HepG2 (cell line): ENCODE measurements around the gene AK2. TPM values are rescaled to one million over a fixed set of nuclear protein-coding genes. Genes with fewer than 3 reads are reported as not detected.

Source experiments
- CERS6 ChIP-seq: sonication (generic); formaldehyde crosslinking; IDR thresholded peaks from 2 replicates; pipeline ENCODE4 v1.5.0; 2020; ENCODE audit warnings: missing genetic modification reagents
- DDIT3 ChIP-seq: sonication (generic); formaldehyde crosslinking; IDR thresholded peaks from 2 replicates; pipeline ENCODE4 v1.4.0; 2020; ENCODE audit warnings: mild to moderate bottlenecking, missing genetic modification reagents
- DNMT1 ChIP-seq: sonication (generic); formaldehyde crosslinking; IDR thresholded peaks from 2 replicates; pipeline ENCODE4 v1.5.1; 2020; ENCODE audit warnings: mild to moderate bottlenecking, missing genetic modification reagents
- GTF2F1 ChIP-seq: fragments of 150-350 bp; IDR thresholded peaks from 2 replicates; pipeline ENCODE4 v1.6.1; 2014; ENCODE audit warnings: low read length
- IKZF5 ChIP-seq: IDR thresholded peaks from 2 replicates; pipeline ENCODE4 v1.6.1; 2018; ENCODE audit warnings: missing genetic modification reagents, mild to moderate bottlenecking, missing compliant biosample characterization
- KIAA2018 ChIP-seq: sonication (generic); formaldehyde crosslinking; IDR thresholded peaks from 2 replicates; pipeline ENCODE4 v1.5.0; 2020; ENCODE audit warnings: mild to moderate bottlenecking, missing genetic modification reagents, borderline replicate concordance
- MTF2 ChIP-seq: sonication (generic); formaldehyde crosslinking; IDR thresholded peaks from 2 replicates; pipeline ENCODE4 v1.5.0; 2020; ENCODE audit warnings: missing genetic modification reagents, borderline replicate concordance
- NFKB2 ChIP-seq: sonication (generic); formaldehyde crosslinking; IDR thresholded peaks from 2 replicates; pipeline ENCODE4 v1.4.0; 2020; ENCODE audit warnings: missing genetic modification reagents, borderline replicate concordance
- NONO ChIP-seq, 2 experiments: fragments of 450-650 bp in 1 of 2; sonication (generic) in 1 of 2; formaldehyde crosslinking in 1 of 2; IDR thresholded peaks in 1 of 2; conservative IDR thresholded peaks in 1 of 2; 2 replicates each; pipeline versions ENCODE4 v1.6.1 to v1.8.0; 2017 to 2022; ENCODE audit warnings: mild to moderate bottlenecking in 1 of 2, missing genetic modification reagents in 1 of 2, moderate library complexity in 1 of 2
- SIN3B ChIP-seq: fragments of 150-350 bp; IDR thresholded peaks from 2 replicates; pipeline ENCODE4 v1.6.1; 2014; ENCODE audit warnings: low read length
- SMC3 ChIP-seq: IDR thresholded peaks from 2 replicates; pipeline ENCODE4 v1.6.1; 2011; ENCODE audit warnings: low read length, improper control_type of control experiment
- SUZ12 ChIP-seq: fragments of 150-350 bp; IDR thresholded peaks from 2 replicates; pipeline ENCODE4 v1.6.1; 2014; ENCODE audit warnings: low read depth, low read length
- ZBTB20 ChIP-seq: sonication (generic); formaldehyde crosslinking; IDR thresholded peaks from 2 replicates; pipeline ENCODE4 v1.8.1; 2023; ENCODE audit warnings: missing genetic modification reagents, low read depth, mild to moderate bottlenecking, borderline replicate concordance
- ZEB1 ChIP-seq: IDR thresholded peaks from 2 replicates; pipeline ENCODE4 v1.6.1; 2012; ENCODE audit warnings: mild to moderate bottlenecking, low read depth, inconsistent platforms; ENCODE audit not compliant: insufficient replicate concordance
- ZFY ChIP-seq: sonication (generic); formaldehyde crosslinking; IDR thresholded peaks from 2 replicates; pipeline ENCODE4 v1.4.0; 2020; ENCODE audit warnings: missing genetic modification reagents
- ZNF317 ChIP-seq: sonication (generic); formaldehyde crosslinking; IDR thresholded peaks from 2 replicates; pipeline ENCODE4 v1.5.0; 2020; ENCODE audit warnings: mild to moderate bottlenecking, missing genetic modification reagents
- ZNF501 ChIP-seq: sonication (generic); formaldehyde crosslinking; IDR thresholded peaks from 2 replicates; pipeline ENCODE4 v1.5.1; 2020; ENCODE audit warnings: mild to moderate bottlenecking, moderate library complexity, missing genetic modification reagents
- ZNF644 ChIP-seq: IDR thresholded peaks from 2 replicates; pipeline ENCODE4 v1.6.1; 2016; ENCODE audit warnings: low read depth
- ZNF678 ChIP-seq: sonication (generic); formaldehyde crosslinking; IDR thresholded peaks from 2 replicates; pipeline ENCODE4 v1.4.0; 2020; ENCODE audit warnings: mild to moderate bottlenecking, missing genetic modification reagents
- ZNF768 ChIP-seq: sonication (generic); formaldehyde crosslinking; IDR thresholded peaks from 2 replicates; pipeline ENCODE4 v1.4.0; 2020; ENCODE audit warnings: missing genetic modification reagents
- polyA plus RNA-seq, 8 experiments: library from polyadenylated mRNA; depleted of rRNA in 3 of 8; stranded (reverse) in 7 of 8; unstranded in 1 of 8; fragments of >200 nt; fragmentation: Illumina TruSeq in 4 of 8; extraction: Trizol in 4 of 8; gene quantifications; 2 replicates each; pipeline versions ENCODE4 v1.2.1 to v1.2.3, GENCODE V29; 2011 to 2016; ENCODE audit warnings: low read depth in 4 of 8, missing spikeins in 1 of 8, mixed read lengths in 1 of 8; ENCODE audit not compliant: insufficient read depth in 1 of 8
- total RNA-seq, 5 experiments: library from RNA; depleted of rRNA; stranded (reverse); fragments of >200 nt; fragmentation: Illumina TruSeq; extraction: Trizol; gene quantifications; 2 replicates each; pipeline ENCODE4 v1.2.3, GENCODE V29; 2016; ENCODE audit warnings: low read depth in 1 of 5

The AK2 gene
- total and polyA plus RNA-seq, 2 of the 13 experiments (the other 11 are each of a cell fraction or from before 2014, with no cell fraction given), result 170 to 188 TPM

GRCh38 chr1:33055210-33056008 lies 18.7 kb upstream of the AK2 start (continued):
- TF ChIP-seq KIAA2018 (CRISPR knock-in tag) (no peak), SUZ12 (no peak), ZNF644 (peak; percentile 25; the same call in 1 of the 2 replicates), IKZF5 (CRISPR knock-in tag) (no peak), DNMT1 (CRISPR knock-in tag) (no peak), SIN3B (no peak), NONO (IDR thresholded peaks at IDR 0.05) (no peak), NONO (CRISPR knock-in tag; conservative IDR thresholded peaks at IDR 0.05) (peak; percentile 9; the same call in 1 of the 2 replicates), GTF2F1 (no peak), MTF2 (CRISPR knock-in tag) (0 out of 2 replicates have a peak, but pooled peaks have one; percentile 25), ZNF317 (CRISPR knock-in tag) (peak; percentile 74; the same call in 1 of the 2 replicates), ZNF501 (CRISPR knock-in tag) (no peak), CERS6 (CRISPR knock-in tag) (no peak), SMC3 (peak; percentile 95), ZNF768 (0 out of 2 replicates have a peak, but pooled peaks have one; percentile 23), ZBTB20 (CRISPR knock-in tag) (no peak), DDIT3 (CRISPR knock-in tag) (no peak), ZFY (CRISPR knock-in tag) (peak; percentile 24; the same call in 1 of the 2 replicates), ZEB1 (no peak), NFKB2 (CRISPR knock-in tag) (no peak), ZNF678 (CRISPR knock-in tag) (no peak)
